GF-D8 (cell line): ENCODE measurements around the gene FILIP1L.
"Not testable (repeated sequence)": the region's sequence is repeated elsewhere in the genome, so short reads cannot be mapped to it uniquely, and the experiment has no call there.

Experiments
- DNase-seq: peaks from one replicate; lab custom pipeline; 2025; lab: John Stamatoyannopoulos, UW

The FILIP1L gene

GRCh38 chr3:100098784-100099070 is 15.6 kb downstream of the FILIP1L start:
- DNase-seq: no peak

GRCh38 chr3:100097919-100098783 is 16.1 kb downstream of the FILIP1L start:
- DNase-seq: no peak

- DNase-seq: peak; percentile 22
These were observed 17.4 kb downstream of the FILIP1L start for GRCh38 chr3:100096866-100097265.

GRCh38 chr3:100096286-100096685 is 18.0 kb downstream of the FILIP1L start:
- not testable (repeated sequence) for DNase-seq

- DNase-seq: no peak
These were observed 20.5 kb downstream of the FILIP1L start for GRCh38 chr3:100093831-100094230.

GRCh38 chr3:100090669-100091005 is 23.7 kb downstream of the FILIP1L start:
- DNase-seq: no peak

GRCh38 chr3:100089812-100090668 is 24.3 kb downstream of the FILIP1L start:
- peak; percentile 91 for DNase-seq

- no peak for DNase-seq
These were observed 25.4 kb downstream of the FILIP1L start for GRCh38 chr3:100088735-100089368.

GRCh38 chr3:100087198-100087597 is 27.1 kb downstream of the FILIP1L start:
- no peak for DNase-seq

- no peak for DNase-seq
These were observed 27.9 kb downstream of the FILIP1L start for GRCh38 chr3:100086401-100086800.

- peak; percentile 60 for DNase-seq
These were observed 30.0 kb downstream of the FILIP1L start for GRCh38 chr3:100084100-100084806.

GRCh38 chr3:100083209-100083608 is 31.1 kb downstream of the FILIP1L start:
- DNase-seq: no peak

GRCh38 chr3:100082714-100083113 is 31.6 kb downstream of the FILIP1L start:
- no peak for DNase-seq

- DNase-seq: no peak
These were observed 32.2 kb downstream of the FILIP1L start for GRCh38 chr3:100081986-100082692.

- no peak for DNase-seq
These were observed 33.0 kb downstream of the FILIP1L start for GRCh38 chr3:100081311-100081710.

- DNase-seq: no peak
These were observed 33.7 kb downstream of the FILIP1L start for GRCh38 chr3:100080573-100080972.

- DNase-seq: no peak
These were observed 35.0 kb downstream of the FILIP1L start for GRCh38 chr3:100079328-100079727.

GRCh38 chr3:100076731-100077529 is 37.4 kb downstream of the FILIP1L start:
- DNase-seq: no peak

GRCh38 chr3:100075851-100076730 is 38.2 kb downstream of the FILIP1L start:
- peak; percentile 34 for DNase-seq

GRCh38 chr3:100075196-100075595 is 39.1 kb downstream of the FILIP1L start:
- DNase-seq: no peak
